A549 (cell line): Measurements from ENCODE around the gene BBS9. TPM values are rescaled to one million over a fixed set of nuclear protein-coding genes. Genes with fewer than 3 reads are reported as not detected.

Experiments
- ATAC-seq, 2 experiments: fragments of 200-7000 bp in 1 of 2; fragments of >200 bp in 1 of 2; cut with Nextera tagmentation in 1 of 2; cut with Tn5 transposase in 1 of 2; 3 replicates each; pipeline versions ENCODE4 v1.8.0 to v1.9.1; 2018 to 2020; ENCODE audit warnings: mild to moderate bottlenecking in 1 of 2, moderate library complexity in 1 of 2
- CTCF ChIA-PET: fragments of 300-600 bp; sonication (Branson Sonifier 250); formaldehyde crosslinking; extraction: SDS; loops from one replicate; lab custom pipeline; 2021; ENCODE audit warnings: antibody characterized with exemption, inconsistent platforms; lab: Yijun Ruan, JAX
- POLR2A ChIA-PET: fragments of 350-600 bp; formaldehyde crosslinking; extraction: SDS; loops from one replicate; lab custom pipeline; 2021; ENCODE audit warnings: antibody characterized with exemption, inconsistent platforms; lab: Yijun Ruan, JAX
- DNase-seq, 2 experiments: peaks; one replicate each; pipeline versions ENCODE4 v3.0.0 to v3.0.0-alpha.2; 2011 to 2016; ENCODE audit warnings: low read depth in 1 of 2, low spot score in 1 of 2
- FAIRE-seq: peaks from 2 replicates; lab custom pipeline; 2011; peaks lifted over from hg19 to GRCh38; lab: Jason Lieb, UNC
- H3K27ac ChIP-seq, 2 experiments: fragments of >200 bp; sonication (Bioruptor Twin); formaldehyde crosslinking; 3 replicates each; pipeline ENCODE4 v1.5.1; 2016 to 2017
- H3K4me1 ChIP-seq: fragments of >200 bp; sonication (Bioruptor Twin); formaldehyde crosslinking; 3 replicates; pipeline ENCODE4 v1.6.1; 2016
- H3K4me2 ChIP-seq: fragments of >200 bp; sonication (Bioruptor Twin); formaldehyde crosslinking; 3 replicates; pipeline ENCODE4 v1.6.1; 2016
- H3K4me3 ChIP-seq: fragments of >200 bp; sonication (Bioruptor Twin); formaldehyde crosslinking; 3 replicates; pipeline ENCODE4 v1.5.1; 2016
- H3K9me3 ChIP-seq: fragments of >200 bp; sonication (Bioruptor Twin); formaldehyde crosslinking; 3 replicates; pipeline ENCODE4 v1.6.1; 2016
- CBX2 ChIP-seq: fragments of 200-600 bp; sonication (generic); IDR thresholded peaks from 2 replicates; pipeline ENCODE4 v1.6.1; 2016; ENCODE audit warnings: low read depth, mild to moderate bottlenecking, borderline replicate concordance
- CBX8 ChIP-seq: fragments of 200-600 bp; sonication (generic); IDR thresholded peaks from 2 replicates; pipeline ENCODE4 v1.6.1; 2016
- CEBPB ChIP-seq, 2 experiments: fragments of >200 bp in 1 of 2; sonication (Bioruptor Twin) in 1 of 2; formaldehyde crosslinking in 1 of 2; IDR thresholded peaks; 2 replicates each; pipeline ENCODE4 v1.6.1; 2012 to 2016
- CHD4 ChIP-seq: fragments of 200-600 bp; sonication (generic); IDR thresholded peaks from 2 replicates; pipeline ENCODE4 v1.6.1; 2016; ENCODE audit warnings: antibody characterized with exemption, mild to moderate bottlenecking, borderline replicate concordance
- EHMT2 ChIP-seq: fragments of 200-600 bp; sonication (generic); IDR thresholded peaks from 2 replicates; pipeline ENCODE4 v1.6.1; 2016; ENCODE audit warnings: antibody characterized with exemption, low read depth, mild to moderate bottlenecking, moderate library complexity
- EP300 ChIP-seq, 2 experiments: fragments of >200 bp; sonication (Bioruptor Twin); formaldehyde crosslinking; IDR thresholded peaks; 2 replicates in 1 of 2; 3 replicates in 1 of 2; pipeline ENCODE4 v1.6.1; 2016 to 2017
- ESRRA ChIP-seq: fragments of 150-350 bp; IDR thresholded peaks from 2 replicates; pipeline ENCODE4 v1.6.1; 2014; ENCODE audit warnings: mild to moderate bottlenecking, low read length, borderline replicate concordance
- GATA3 ChIP-seq: IDR thresholded peaks from 2 replicates; pipeline ENCODE4 v1.6.1; 2012; ENCODE audit warnings: borderline replicate concordance
- HOXA7 ChIP-seq: fragments of 250-450 bp; sonication (Bioruptor Pico); IDR thresholded peaks from 2 replicates; pipeline ENCODE4 v1.5.0; 2020; ENCODE audit warnings: mild to moderate bottlenecking, moderate library complexity
- KDM1A ChIP-seq: fragments of 200-600 bp; sonication (generic); IDR thresholded peaks from 2 replicates; pipeline ENCODE4 v1.6.1; 2016; ENCODE audit warnings: low read depth, mild to moderate bottlenecking
- MAFK ChIP-seq: fragments of 450-650 bp; IDR thresholded peaks from 2 replicates; pipeline ENCODE4 v1.6.1; 2014; ENCODE audit not compliant: partially characterized antibody
- MYC ChIP-seq: IDR thresholded peaks from 2 replicates; pipeline ENCODE4 v1.6.1; 2012; ENCODE audit warnings: mild to moderate bottlenecking, inconsistent platforms, low read length, improper control_type of control experiment, borderline replicate concordance
- NFE2L2 ChIP-seq: fragments of 150-350 bp; conservative IDR thresholded peaks from 2 replicates; pipeline ENCODE4 v1.6.1; 2014; ENCODE audit warnings: low read length
- RFX5 ChIP-seq: fragments of 450-650 bp; IDR thresholded peaks from 2 replicates; pipeline ENCODE4 v1.7.1; 2014; ENCODE audit warnings: antibody characterized with exemption, mild to moderate bottlenecking, moderate library complexity
- RNF2 ChIP-seq: fragments of 200-600 bp; sonication (generic); IDR thresholded peaks from 2 replicates; pipeline ENCODE4 v1.6.1; 2016; ENCODE audit warnings: low read depth, mild to moderate bottlenecking, antibody characterized with exemption, moderate library complexity, borderline replicate concordance
- TFCP2L1 ChIP-seq: fragments of 250-450 bp; sonication (Bioruptor Pico); IDR thresholded peaks from 2 replicates; pipeline ENCODE4 v1.5.0; 2021; ENCODE audit warnings: mild to moderate bottlenecking
- TP53 ChIP-seq: fragments of 250-450 bp; sonication (Bioruptor Pico); IDR thresholded peaks from 2 replicates; pipeline ENCODE4 v1.5.0; 2021; ENCODE audit warnings: mild to moderate bottlenecking, moderate library complexity
- WGBS: methylation state at CpG from one replicate; pipeline ENCODE4 v1.1.6; 2017; ENCODE audit errors: missing lambda C conversion rate; 5-methylcytosine and 5-hydroxymethylcytosine counted together
- polyA plus RNA-seq, 4 experiments: library from polyadenylated mRNA; depleted of rRNA in 3 of 4; stranded (reverse); fragments of >200 nt; fragmentation: RNase III in 1 of 4; extraction: RNeasy Plus Mini Kit Qiagen cat#74134 plus additional on column Dnase treatment in 1 of 4; gene quantifications; 2 replicates in 3 of 4; 3 replicates in 1 of 4; pipeline ENCODE4 v1.2.3, GENCODE V29; 2011 to 2017
- TF ChIP-seq, protein P1 (sequence below): IDR thresholded peaks from 2 replicates; pipeline ENCODE4 v1.6.1; 2012
- TF ChIP-seq, protein P2 (sequence below): fragments of >200 bp; sonication (Bioruptor Twin); formaldehyde crosslinking; IDR thresholded peaks from 2 replicates; pipeline ENCODE4 v1.6.1; 2016
- TF ChIP-seq, protein P3 (sequence below): fragments of 150-350 bp; IDR thresholded peaks from 2 replicates; pipeline ENCODE4 v1.6.1; 2014; ENCODE audit warnings: low read depth, mild to moderate bottlenecking, low read length
- TF ChIP-seq, protein P4 (sequence below): fragments of 200-600 bp; sonication (generic); IDR thresholded peaks from 2 replicates; pipeline ENCODE4 v1.6.1; 2016; ENCODE audit warnings: antibody characterized with exemption, mild to moderate bottlenecking, moderate library complexity

BBS9 gene
- polyA plus RNA-seq, 2 of the 4 experiments (the other 2 are of a cell fraction) = 8.3 to 9.1 TPM

DNA sequence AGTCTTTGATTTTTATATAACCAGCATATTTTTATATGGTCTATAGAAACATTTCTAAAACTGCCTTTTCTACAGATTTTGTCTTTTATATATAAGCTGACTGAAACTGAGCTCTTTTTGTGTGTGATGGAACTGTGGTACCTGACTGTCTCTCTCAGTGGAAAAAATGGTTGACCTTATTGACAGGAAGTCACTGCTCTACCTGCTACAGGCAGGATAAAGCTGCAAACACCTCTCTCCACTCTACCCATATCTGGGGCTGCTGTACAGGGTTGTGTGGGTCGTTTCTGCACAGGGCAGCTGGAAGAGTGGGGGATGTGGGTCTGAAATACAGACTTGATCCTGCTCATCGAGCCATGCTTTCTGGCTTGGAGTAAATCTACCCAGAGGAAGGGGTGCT is 48.5 kb downstream of the BBS9 start:
- DNase-seq (no peak), FAIRE-seq (no peak), ATAC-seq (no peak)
- no peak overlapping the region for H3K27ac ChIP-seq
- 37% methylated on average over 2 of the region's 2 CpGs for WGBS
- no peaks in the 10 kb centered on the region for H3K4me1 ChIP-seq
- ChIA-PET POLR2A (no interaction called here), CTCF (interaction anchor here (0.5 to 1.1 kb wide), 4 partner anchors 8 to 401 kb away, joined by 3 to 4 read pairs (median 4); no protein-coding TSS in a partner anchor)
- H3K4me3 ChIP-seq = no peak overlapping the region
- peaks cover 7% of the 10 kb centered on the region; the same call in 2 of the 3 replicates for H3K9me3 ChIP-seq
- TF ChIP-seq, protein P1, sequence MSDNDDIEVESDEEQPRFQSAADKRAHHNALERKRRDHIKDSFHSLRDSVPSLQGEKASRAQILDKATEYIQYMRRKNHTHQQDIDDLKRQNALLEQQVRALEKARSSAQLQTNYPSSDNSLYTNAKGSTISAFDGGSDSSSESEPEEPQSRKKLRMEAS = no peak
- TF ChIP-seq CBX8 (no peak), KDM1A (no peak), TP53 (CRISPR knock-in tag) (no peak), NFE2L2 (no peak), CHD4 (no peak), RFX5 (no peak), CBX2 (no peak)
- TF ChIP-seq, protein P2, sequence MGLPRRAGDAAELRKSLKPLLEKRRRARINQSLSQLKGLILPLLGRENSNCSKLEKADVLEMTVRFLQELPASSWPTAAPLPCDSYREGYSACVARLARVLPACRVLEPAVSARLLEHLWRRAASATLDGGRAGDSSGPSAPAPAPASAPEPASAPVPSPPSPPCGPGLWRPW = no peak
- H3K4me2 ChIP-seq = no peak overlapping the region

DNA sequence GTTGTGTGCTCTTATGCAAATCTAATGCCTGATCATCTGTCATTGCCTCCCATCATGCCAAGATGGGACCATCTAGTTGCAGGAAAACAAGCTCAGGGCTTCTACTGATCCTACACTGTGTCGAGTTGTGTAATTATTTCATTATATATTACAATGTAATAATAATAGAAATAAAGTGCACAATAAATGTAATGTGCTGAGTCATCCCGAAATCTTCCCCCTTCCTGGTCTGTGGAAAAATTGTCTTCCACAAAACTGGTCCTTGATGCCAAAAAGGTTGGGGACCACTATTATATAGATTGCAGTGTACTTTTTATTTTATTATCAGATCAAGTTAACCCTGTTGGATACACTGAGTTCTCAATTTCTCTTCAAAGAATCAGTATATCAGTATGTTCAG is 50.2 kb downstream of the BBS9 start:
- 77% methylated on average over 2 of the region's 2 CpGs for WGBS
- ATAC-seq (no peak), DNase-seq (no peak), FAIRE-seq (no peak)
- ChIA-PET CTCF (no interaction called here), POLR2A (no interaction called here)
- TF ChIP-seq, protein P3, sequence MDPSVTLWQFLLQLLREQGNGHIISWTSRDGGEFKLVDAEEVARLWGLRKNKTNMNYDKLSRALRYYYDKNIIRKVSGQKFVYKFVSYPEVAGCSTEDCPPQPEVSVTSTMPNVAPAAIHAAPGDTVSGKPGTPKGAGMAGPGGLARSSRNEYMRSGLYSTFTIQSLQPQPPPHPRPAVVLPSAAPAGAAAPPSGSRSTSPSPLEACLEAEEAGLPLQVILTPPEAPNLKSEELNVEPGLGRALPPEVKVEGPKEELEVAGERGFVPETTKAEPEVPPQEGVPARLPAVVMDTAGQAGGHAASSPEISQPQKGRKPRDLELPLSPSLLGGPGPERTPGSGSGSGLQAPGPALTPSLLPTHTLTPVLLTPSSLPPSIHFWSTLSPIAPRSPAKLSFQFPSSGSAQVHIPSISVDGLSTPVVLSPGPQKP = no peak
- TF ChIP-seq, protein P2 = no peak
- TF ChIP-seq ESRRA = no peak
- peak; percentile 69 for TF ChIP-seq NFE2L2
- no peak for TF ChIP-seq RNF2
- TF ChIP-seq GATA3 = no peak
- no peak for TF ChIP-seq EP300 (IDR thresholded peaks at IDR 0.05)
- peak; percentile 80 for TF ChIP-seq MAFK
- Histone ChIP-seq H3K4me1 (no peaks in the 10 kb centered on the region), H3K9me3 (peaks cover 7% of the 10 kb centered on the region; the same call in 2 of the 3 replicates), H3K4me3 (no peak overlapping the region), H3K4me2 (no peak overlapping the region), H3K27ac (no peak overlapping the region)

DNA sequence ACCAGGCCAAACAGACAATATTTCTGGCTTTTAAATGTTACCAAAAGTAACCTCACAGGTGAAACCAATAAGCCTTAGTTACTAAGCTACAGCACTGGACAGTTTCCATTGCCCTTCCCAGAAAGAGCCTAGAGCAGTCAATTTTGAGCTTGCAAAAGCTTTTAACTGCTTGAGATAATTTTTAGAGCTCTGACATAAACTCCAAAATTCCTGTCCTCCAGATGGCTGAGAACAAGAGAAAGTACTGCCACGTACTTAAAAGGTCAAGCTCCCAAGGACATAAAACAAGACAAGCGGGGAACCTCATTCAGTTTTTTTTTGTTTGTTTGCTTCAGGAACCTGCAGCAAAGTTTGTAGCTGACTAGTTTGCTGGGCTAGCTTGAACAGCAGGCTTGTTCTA is 54.1 kb downstream of the BBS9 start:
- FAIRE-seq (no peak), ATAC-seq (no peak), DNase-seq (no peak)
- no peak overlapping the region for H3K4me3 ChIP-seq
- no peak overlapping the region for H3K4me2 ChIP-seq
- H3K27ac ChIP-seq = no peak overlapping the region
- peaks cover 8% of the 10 kb centered on the region; the same call in 2 of the 3 replicates for H3K4me1 ChIP-seq
- CTCF ChIA-PET = interaction anchor here (0.7 to 1.8 kb wide), 6 partner anchors 12 to 1137 kb away, joined by 3 to 7 read pairs (median 3); no protein-coding TSS in a partner anchor
- H3K9me3 ChIP-seq = peaks cover 7% of the 10 kb centered on the region; the same call in 2 of the 3 replicates
- WGBS = 72% methylated on average over 2 of the region's 2 CpGs
- POLR2A ChIA-PET = no interaction called here
- TF ChIP-seq, protein P3 = no peak
- TF ChIP-seq CEBPB (IDR thresholded peaks at IDR 0.05) = no peak
- no peak for TF ChIP-seq EHMT2
- no peak for TF ChIP-seq TFCP2L1
- TF ChIP-seq HOXA7 (CRISPR knock-in tag) = no peak
- no peak for TF ChIP-seq MYC
- TF ChIP-seq, protein P4, sequence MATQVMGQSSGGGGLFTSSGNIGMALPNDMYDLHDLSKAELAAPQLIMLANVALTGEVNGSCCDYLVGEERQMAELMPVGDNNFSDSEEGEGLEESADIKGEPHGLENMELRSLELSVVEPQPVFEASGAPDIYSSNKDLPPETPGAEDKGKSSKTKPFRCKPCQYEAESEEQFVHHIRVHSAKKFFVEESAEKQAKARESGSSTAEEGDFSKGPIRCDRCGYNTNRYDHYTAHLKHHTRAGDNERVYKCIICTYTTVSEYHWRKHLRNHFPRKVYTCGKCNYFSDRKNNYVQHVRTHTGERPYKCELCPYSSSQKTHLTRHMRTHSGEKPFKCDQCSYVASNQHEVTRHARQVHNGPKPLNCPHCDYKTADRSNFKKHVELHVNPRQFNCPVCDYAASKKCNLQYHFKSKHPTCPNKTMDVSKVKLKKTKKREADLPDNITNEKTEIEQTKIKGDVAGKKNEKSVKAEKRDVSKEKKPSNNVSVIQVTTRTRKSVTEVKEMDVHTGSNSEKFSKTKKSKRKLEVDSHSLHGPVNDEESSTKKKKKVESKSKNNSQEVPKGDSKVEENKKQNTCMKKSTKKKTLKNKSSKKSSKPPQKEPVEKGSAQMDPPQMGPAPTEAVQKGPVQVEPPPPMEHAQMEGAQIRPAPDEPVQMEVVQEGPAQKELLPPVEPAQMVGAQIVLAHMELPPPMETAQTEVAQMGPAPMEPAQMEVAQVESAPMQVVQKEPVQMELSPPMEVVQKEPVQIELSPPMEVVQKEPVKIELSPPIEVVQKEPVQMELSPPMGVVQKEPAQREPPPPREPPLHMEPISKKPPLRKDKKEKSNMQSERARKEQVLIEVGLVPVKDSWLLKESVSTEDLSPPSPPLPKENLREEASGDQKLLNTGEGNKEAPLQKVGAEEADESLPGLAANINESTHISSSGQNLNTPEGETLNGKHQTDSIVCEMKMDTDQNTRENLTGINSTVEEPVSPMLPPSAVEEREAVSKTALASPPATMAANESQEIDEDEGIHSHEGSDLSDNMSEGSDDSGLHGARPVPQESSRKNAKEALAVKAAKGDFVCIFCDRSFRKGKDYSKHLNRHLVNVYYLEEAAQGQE = no peak
- TF ChIP-seq, protein P1 = no peak
- TF ChIP-seq, protein P2 = no peak
